Osteoblast (primary cell): Measurements from ENCODE around the gene PCDH19. TPM values are rescaled to one million over a fixed set of nuclear protein-coding genes. Genes with fewer than 3 reads are reported as not detected.

Experiments
- DNase-seq: peaks from one replicate; pipeline ENCODE4 v3.0.0; 2011; ENCODE audit warnings: low spot score, mixed read lengths; ENCODE audit not compliant: insufficient read length; ENCODE audit errors: missing footprints
- H2AFZ ChIP-seq: 2 replicates; pipeline ENCODE4 v1.6.0; 2011; ENCODE audit warnings: mild to moderate bottlenecking, low read length
- H3K27ac ChIP-seq: 2 replicates; pipeline ENCODE4 v1.5.1; 2011; ENCODE audit warnings: mild to moderate bottlenecking, low read depth, low read length, moderate library complexity
- H3K27me3 ChIP-seq: 2 replicates; pipeline ENCODE4 v1.6.0; 2012; ENCODE audit warnings: mild to moderate bottlenecking, control low read depth, inconsistent platforms, low read length, moderate library complexity; ENCODE audit not compliant: insufficient read depth
- H3K36me3 ChIP-seq: 2 replicates; pipeline ENCODE4 v1.5.1; 2011; ENCODE audit warnings: mild to moderate bottlenecking, low read length, control low read depth, moderate library complexity; ENCODE audit not compliant: insufficient read depth
- H3K4me1 ChIP-seq: 2 replicates; pipeline ENCODE4 v1.5.1; 2011; ENCODE audit warnings: mild to moderate bottlenecking, low read length, control low read depth, moderate library complexity; ENCODE audit not compliant: insufficient read depth
- H3K4me2 ChIP-seq: 2 replicates; pipeline ENCODE4 v1.6.0; 2011; ENCODE audit warnings: mild to moderate bottlenecking, low read length; ENCODE audit not compliant: insufficient read depth
- H3K4me3 ChIP-seq: fragments of 200-600 bp; sonication (generic); 3 replicates; pipeline ENCODE4 v1.5.1; 2012; ENCODE audit warnings: mild to moderate bottlenecking, low read length, inconsistent platforms; ENCODE audit not compliant: insufficient read depth
- H3K79me2 ChIP-seq: 2 replicates; pipeline ENCODE4 v1.6.0; 2012; ENCODE audit warnings: mild to moderate bottlenecking, low read length, control low read depth, inconsistent platforms; ENCODE audit not compliant: insufficient read depth
- H3K9me3 ChIP-seq: 2 replicates; pipeline ENCODE4 v1.5.1; 2011; ENCODE audit warnings: low read depth, low read length, control low read depth
- H4K20me1 ChIP-seq: 2 replicates; pipeline ENCODE4 v1.6.0; 2012; ENCODE audit warnings: mild to moderate bottlenecking, low read length, control low read depth; ENCODE audit not compliant: insufficient read depth
- CTCF ChIP-seq: IDR thresholded peaks from 2 replicates; pipeline ENCODE4 v1.5.1; 2011; ENCODE audit warnings: mild to moderate bottlenecking, low read depth, low read length, moderate library complexity; ENCODE audit errors: extremely low read depth
- total RNA-seq: library from RNA; depleted of rRNA; stranded (reverse); fragments of >200 nt; gene quantifications from 2 replicates; pipeline ENCODE4 v1.2.3, GENCODE V29; 2012

The PCDH19 gene
- total RNA-seq, 1 donor, result 0.36 TPM

GRCh38 chrX:100411802-100412715 lies 2.0 kb upstream of the PCDH19 start:
- Histone ChIP-seq H4K20me1 (no peaks in the 10 kb centered on the region), H2AFZ (no peak overlapping the region), H3K36me3 (no peaks in the 10 kb centered on the region), H3K27me3 (peaks cover 40% of the 10 kb centered on the region), H3K4me3 (no peak overlapping the region), H3K9me3 (no peaks in the 10 kb centered on the region), H3K4me1 (no peaks in the 10 kb centered on the region), H3K4me2 (no peak overlapping the region), H3K79me2 (no peaks in the 10 kb centered on the region), H3K27ac (no peak overlapping the region)
- DNase-seq, result peak; percentile 58
- TF ChIP-seq CTCF, result no peak

- Histone ChIP-seq H3K4me3 (no peak overlapping the region), H3K27me3 (peaks cover 44% of the 10 kb centered on the region), H2AFZ (no peak overlapping the region), H3K79me2 (no peaks in the 10 kb centered on the region), H3K4me2 (no peak overlapping the region), H4K20me1 (no peaks in the 10 kb centered on the region), H3K4me1 (no peaks in the 10 kb centered on the region), H3K27ac (no peak overlapping the region), H3K36me3 (no peaks in the 10 kb centered on the region), H3K9me3 (no peaks in the 10 kb centered on the region)
- peak; percentile 85 for DNase-seq
- TF ChIP-seq CTCF, result no peak
These were observed 1.1 kb upstream of the PCDH19 start for GRCh38 chrX:100410901-100411801.

- Histone ChIP-seq H3K79me2 (no peaks in the 10 kb centered on the region), H3K4me3 (no peak overlapping the region), H4K20me1 (no peaks in the 10 kb centered on the region), H3K27me3 (peaks cover 39% of the 10 kb centered on the region), H3K4me2 (no peak overlapping the region), H3K27ac (no peak overlapping the region), H3K36me3 (no peaks in the 10 kb centered on the region), H3K9me3 (no peaks in the 10 kb centered on the region), H2AFZ (no peak overlapping the region), H3K4me1 (no peaks in the 10 kb centered on the region)
- TF ChIP-seq CTCF, result no peak
- peak; percentile 69 for DNase-seq
These were observed 1.1 kb downstream of the PCDH19 start for GRCh38 chrX:100408713-100409609.
